Adrenal gland (tissue), 12 donors: ENCODE data around the gene WDR86. TPM values are rescaled to one million over a fixed set of nuclear protein-coding genes. Genes with fewer than 3 reads are reported as not detected.

Experiments
- DNase-seq, 7 donors: peaks; one replicate each; pipeline ENCODE4 v3.0.0-alpha.2; 2019 to 2020
- H3K27ac ChIP-seq, 5 donors: fragments of 200-600 bp; sonication (generic) in 4 of 5; 1 replicate in 3 of 5; 2 replicates in 2 of 5; pipeline versions ENCODE4 v1.5.1 to v1.8.0; 2016 to 2020; ENCODE audit warnings: mild to moderate bottlenecking in 1 of 5
- H3K27me3 ChIP-seq: fragments of 200-600 bp; 2 replicates; pipeline ENCODE4 v1.8.0; 2021
- H3K36me3 ChIP-seq, 2 donors: fragments of 200-600 bp; replicated peaks in 1 of 2; 1 replicate in 1 of 2; 2 replicates in 1 of 2; pipeline versions ENCODE4 v1.5.1 to v1.8.0; 2018 to 2022
- H3K4me1 ChIP-seq, 2 donors: fragments of 200-600 bp; replicated peaks in 1 of 2; 1 replicate in 1 of 2; 2 replicates in 1 of 2; pipeline versions ENCODE4 v1.5.1 to v1.8.0; 2018 to 2021
- H3K4me3 ChIP-seq, 4 donors: fragments of 200-600 bp; sonication (generic) in 3 of 4; one replicate each; pipeline ENCODE4 v1.5.1; 2016 to 2018
- H3K9me3 ChIP-seq, 3 donors: fragments of 200-600 bp; sonication (generic) in 1 of 3; replicated peaks in 1 of 3; 1 replicate in 2 of 3; 2 replicates in 1 of 3; pipeline versions ENCODE4 v1.5.1 to v1.8.0; 2016 to 2021
- POLR2A ChIP-seq, 2 donors: fragments of 450-650 bp; IDR thresholded peaks; one replicate each; pipeline ENCODE4 v1.6.1; 2017; ENCODE audit warnings: antibody characterized with exemption in 2 of 2, mild to moderate bottlenecking in 2 of 2, moderate library complexity in 1 of 2
- WGBS, 4 donors: extraction: QIAGEN DNeasy Blood & Tissue Kit in 2 of 4; methylation state at CpG; one replicate each; pipeline versions ENCODE4 v1.1.5 to v1.1.7; 2013 to 2017; 5-methylcytosine and 5-hydroxymethylcytosine counted together
- intact Hi-C, 2 donors: fragments of 100-400 bp; cut with DNase I; formaldehyde crosslinking; loops; one replicate each; pipeline versions ENCODE4 v1.14.1 to v1.15.0; 2022 to 2023
- polyA plus RNA-seq, 3 donors: library from polyadenylated mRNA; stranded (reverse); fragments of 200-250 nt in 2 of 3; fragments of 350-450 nt in 1 of 3; fragmentation: Illumina TruSeq in 1 of 3; extraction: RNeasy Lipid Tissue Mini Kit (QIAGEN cat#74804) in 1 of 3; gene quantifications; one replicate each; pipeline ENCODE4 v1.2.3, GENCODE V29; 2013 to 2014
- total RNA-seq, 9 donors: library from RNA; depleted of rRNA in 4 of 9; stranded (reverse); fragments of >200 nt in 4 of 9; fragments of 120-200 nt in 1 of 9; fragmentation: NEBNext Ultra II Directional in 1 of 9; extraction: Animal tissue kit (Norgen Biotek cat#: 25700) in 1 of 9; gene quantifications; one replicate each; pipeline versions ENCODE4 v1.1.0 to v1.2.4, GENCODE V29; 2013 to 2023
- TF ChIP-seq, protein P1 (sequence below), 6 experiments: fragments of 450-650 bp in 4 of 6; fragments of 200-600 bp in 2 of 6; sonication (generic) in 1 of 6; IDR thresholded peaks; 1 replicate in 5 of 6; 2 replicates in 1 of 6; pipeline versions ENCODE4 v1.5.1 to v1.8.0; 2016 to 2021; ENCODE audit warnings: antibody characterized with exemption in 6 of 6, mild to moderate bottlenecking in 2 of 6, moderate library complexity in 1 of 6
- donor health status: healthy with polysubstance abuse.
- donor health status: Bipolar disorder and iron deficiency.
- donor health status: DM: yes; HTN: yes; CAD: no.
- donor health status: DM: no; HTN: no; CAD: no.
- donor health status: DM: no; HTN: no; CAD: no.
- donor health status: DM: yes; HTN: yes; CAD: no.

The WDR86 gene
- total and polyA plus RNA-seq, 12 donors: 1.4 to 16.7 (median 5.5) TPM; not detected in 1

DNA sequence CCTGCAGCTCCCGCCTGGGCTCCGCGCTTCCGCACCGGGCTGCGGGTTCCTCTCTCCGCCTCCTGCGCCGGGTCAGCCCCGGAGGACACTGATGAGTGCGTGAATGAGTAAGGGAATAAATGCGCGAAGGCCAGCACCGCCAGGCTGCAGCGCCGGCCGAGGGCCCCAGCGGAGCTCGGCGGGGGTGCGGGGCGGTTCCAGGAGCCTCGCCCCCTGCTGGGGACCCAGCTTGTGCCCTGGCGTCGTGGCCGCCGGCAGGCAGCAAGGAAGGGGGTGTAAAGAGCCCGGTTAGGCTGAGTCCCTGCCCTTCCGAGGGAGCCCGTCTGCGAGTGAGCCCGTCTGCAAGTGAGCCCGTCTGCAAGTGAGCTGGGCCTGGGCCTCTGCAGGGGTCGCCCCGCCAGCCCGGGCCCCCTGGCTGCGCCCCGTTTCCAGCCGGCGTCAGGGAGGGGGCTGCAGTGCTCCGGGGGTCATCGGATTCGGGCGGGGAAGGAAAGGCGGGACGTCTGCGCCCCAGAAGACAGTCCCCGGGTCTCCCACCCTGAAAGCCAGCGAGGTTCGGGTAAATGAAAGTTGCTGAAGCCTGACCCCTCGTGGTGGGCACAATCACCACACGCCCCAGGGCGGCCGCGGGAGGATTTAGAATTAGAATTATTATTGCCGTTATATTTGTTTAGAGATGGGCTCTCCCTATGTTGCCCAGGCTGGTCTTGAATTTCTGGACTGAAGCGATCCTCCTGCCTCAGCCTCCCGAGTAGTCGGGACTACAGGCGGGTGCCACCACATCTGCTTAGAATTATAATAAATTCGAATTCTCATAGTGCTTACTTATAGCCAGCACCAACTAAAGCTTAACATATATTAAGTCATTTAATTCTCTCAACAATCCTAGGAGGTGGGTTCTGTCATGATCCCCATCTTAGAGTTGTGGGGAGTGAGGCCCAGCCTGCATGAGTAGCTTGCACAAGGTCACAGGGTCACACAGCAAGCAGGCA, 38.7 kb upstream of the WDR86 start:
- Histone ChIP-seq H3K9me3 (no peaks in the 10 kb centered on the region), H3K4me1 (peaks cover 0 to 4% of the 10 kb centered on the region in 2 donors), H3K36me3 (no peaks in the 10 kb centered on the region), H3K27me3 (no peaks in the 10 kb centered on the region), H3K4me3 (peak overlapping the region in 3 of 4 donors; percentile 44 to 62 (median 54)), H3K27ac (peak overlapping the region in 4 of 5 donors; percentile 59 to 79 (median 65))
- TF ChIP-seq, protein P1, sequence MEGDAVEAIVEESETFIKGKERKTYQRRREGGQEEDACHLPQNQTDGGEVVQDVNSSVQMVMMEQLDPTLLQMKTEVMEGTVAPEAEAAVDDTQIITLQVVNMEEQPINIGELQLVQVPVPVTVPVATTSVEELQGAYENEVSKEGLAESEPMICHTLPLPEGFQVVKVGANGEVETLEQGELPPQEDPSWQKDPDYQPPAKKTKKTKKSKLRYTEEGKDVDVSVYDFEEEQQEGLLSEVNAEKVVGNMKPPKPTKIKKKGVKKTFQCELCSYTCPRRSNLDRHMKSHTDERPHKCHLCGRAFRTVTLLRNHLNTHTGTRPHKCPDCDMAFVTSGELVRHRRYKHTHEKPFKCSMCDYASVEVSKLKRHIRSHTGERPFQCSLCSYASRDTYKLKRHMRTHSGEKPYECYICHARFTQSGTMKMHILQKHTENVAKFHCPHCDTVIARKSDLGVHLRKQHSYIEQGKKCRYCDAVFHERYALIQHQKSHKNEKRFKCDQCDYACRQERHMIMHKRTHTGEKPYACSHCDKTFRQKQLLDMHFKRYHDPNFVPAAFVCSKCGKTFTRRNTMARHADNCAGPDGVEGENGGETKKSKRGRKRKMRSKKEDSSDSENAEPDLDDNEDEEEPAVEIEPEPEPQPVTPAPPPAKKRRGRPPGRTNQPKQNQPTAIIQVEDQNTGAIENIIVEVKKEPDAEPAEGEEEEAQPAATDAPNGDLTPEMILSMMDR (IDR thresholded peaks at IDR 0.05): peak; percentile 67 to 88 (median 76)
- TF ChIP-seq POLR2A (IDR thresholded peaks at IDR 0.05): peak; percentile 9 to 57
- peak; percentile 74 to 87 (median 78) for DNase-seq
- intact Hi-C loops: loop anchor here in 1 of 2 donors (5.0 kb wide), 1 partner anchor 81 kb away; no protein-coding TSS in a partner anchor
- 4 to 11% (median 7%) methylated on average over 17 to 61 of the region's 61 CpGs for WGBS, 4 donors

DNA sequence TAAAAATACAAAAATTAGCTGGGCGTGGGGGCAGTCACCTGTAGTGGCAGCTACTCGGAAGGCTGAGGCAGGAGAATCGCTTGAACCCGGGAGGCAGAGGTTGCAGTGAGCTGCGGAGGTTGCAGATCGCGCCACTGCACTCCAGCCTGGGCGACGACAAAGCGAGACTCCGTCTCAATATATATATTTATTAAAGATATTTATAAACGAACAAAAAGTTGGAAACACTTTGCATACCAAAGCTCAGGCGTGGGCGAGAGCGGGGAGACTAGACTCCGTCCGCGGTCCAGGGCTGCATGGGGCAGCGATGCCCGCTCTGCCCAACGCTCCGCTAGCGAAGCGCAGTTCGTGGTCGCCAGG, 38.0 kb upstream of the WDR86 start:
- peak overlapping the region in 4 of 5 donors; percentile 59 to 79 (median 65) for H3K27ac ChIP-seq
- TF ChIP-seq, protein P1 (IDR thresholded peaks at IDR 0.05): no peak
- TF ChIP-seq POLR2A (IDR thresholded peaks at IDR 0.05): no peak

DNA sequence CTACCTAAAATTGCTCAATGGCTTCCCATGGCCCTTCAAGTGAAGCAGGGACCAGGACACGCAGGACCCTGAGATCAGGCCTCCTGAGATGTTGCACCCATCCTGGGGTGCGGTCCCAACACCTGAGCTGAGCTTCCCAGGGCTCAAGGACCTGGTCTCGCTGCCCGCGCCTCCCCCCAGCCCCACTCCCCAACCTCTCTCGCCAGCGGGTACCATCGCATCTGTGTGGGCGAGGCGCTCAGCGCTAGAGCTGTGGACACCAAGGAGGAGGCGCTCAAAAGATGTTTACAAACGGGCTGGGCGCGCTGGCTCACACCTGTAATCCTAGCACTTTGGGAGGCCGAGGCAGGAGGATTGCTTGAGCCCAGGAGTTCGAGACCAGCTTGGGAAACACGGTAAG, 37.5 kb upstream of the WDR86 start:
- H3K27ac ChIP-seq: no peak overlapping the region
- no peaks in the 10 kb centered on the region for H3K27me3 ChIP-seq
- TF ChIP-seq, protein P1 (IDR thresholded peaks at IDR 0.05): no peak
- TF ChIP-seq POLR2A (IDR thresholded peaks at IDR 0.05): no peak
- H3K9me3 ChIP-seq: no peaks in the 10 kb centered on the region
- H3K4me3 ChIP-seq: no peak overlapping the region
- peaks cover 0 to 4% of the 10 kb centered on the region in 2 donors for H3K4me1 ChIP-seq
- no peaks in the 10 kb centered on the region for H3K36me3 ChIP-seq
- no peak for DNase-seq
- 92 to 99% (median 95%) methylated on average over 16 to 18 of the region's 18 CpGs for WGBS, 4 donors
- intact Hi-C loops: loop anchor here in 1 of 2 donors (5.0 kb wide), 1 partner anchor 80 kb away; no protein-coding TSS in a partner anchor

More for the DNA sequence above, 38.0 kb upstream of the WDR86 start:
- H3K9me3 ChIP-seq: no peaks in the 10 kb centered on the region
- 66 to 76% (median 71%) methylated on average over 23 to 26 of the region's 26 CpGs for WGBS, 4 donors
- intact Hi-C loops: loop anchor here in 1 of 2 donors (5.0 kb wide), 1 partner anchor 81 kb away; no protein-coding TSS in a partner anchor
- H3K4me1 ChIP-seq: peaks cover 0 to 4% of the 10 kb centered on the region in 2 donors
- no peaks in the 10 kb centered on the region for H3K36me3 ChIP-seq
- no peaks in the 10 kb centered on the region for H3K27me3 ChIP-seq
- H3K4me3 ChIP-seq: peak overlapping the region in 2 of 4 donors; percentile 44 to 54
- DNase-seq: no peak

DNA sequence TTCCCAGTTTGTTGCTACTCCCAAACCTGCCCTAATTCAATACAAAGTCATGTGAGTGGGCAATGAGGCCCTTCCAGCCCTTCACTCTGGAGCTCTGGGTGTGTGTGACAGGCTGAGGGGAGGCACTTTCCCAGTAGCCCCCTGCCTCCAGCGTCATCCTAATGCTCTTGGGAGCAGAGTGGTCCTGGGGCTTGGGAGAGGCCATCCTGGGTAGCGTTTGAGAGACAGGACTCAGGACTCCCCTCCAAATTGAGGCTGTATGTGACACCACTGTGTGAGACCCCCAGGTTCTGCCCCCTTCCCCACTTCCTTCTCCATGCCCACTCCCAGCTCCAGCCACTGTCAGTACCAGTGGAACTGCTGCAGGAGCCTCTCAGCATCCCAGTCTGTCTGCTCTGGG, 36.6 kb upstream of the WDR86 start:
- intact Hi-C loops: loop anchor here in 1 of 2 donors (5.0 kb wide), 1 partner anchor 79 kb away; no protein-coding TSS in a partner anchor
- no peak overlapping the region for H3K27ac ChIP-seq
- TF ChIP-seq, protein P1 (IDR thresholded peaks at IDR 0.05): no peak
- no peak for TF ChIP-seq POLR2A (IDR thresholded peaks at IDR 0.05)
- H3K4me1 ChIP-seq: peaks cover 0 to 4% of the 10 kb centered on the region in 2 donors
- no peaks in the 10 kb centered on the region for H3K27me3 ChIP-seq
- H3K9me3 ChIP-seq: no peaks in the 10 kb centered on the region
- 40 to 100% (median 97%) methylated on average over 1 to 2 of the region's 2 CpGs for WGBS, 4 donors
- no peak for DNase-seq
- no peak overlapping the region for H3K4me3 ChIP-seq
- H3K36me3 ChIP-seq: no peaks in the 10 kb centered on the region
